ENCODE data around the gene SLC25A47. TPM values are rescaled to one million over a fixed set of nuclear protein-coding genes. Genes with fewer than 3 reads are reported as not detected.

Gene SLC25A47
- total RNA-seq, 1 experiment from 2014 or later = not detected

GRCh38 chr14:100321473-100322137, 1.5 kb upstream of the SLC25A47 start:
- intact Hi-C loops (cut with micrococcal nuclease) = no loop called here
- no peak overlapping the region for H3K4me3 Mint-ChIP-seq (ENCODE audit: unreplicated experiment)
- H3K27me3 Mint-ChIP-seq (ENCODE audit: insufficient read depth, unreplicated experiment) = no peaks in the 10 kb centered on the region
- peaks cover 7% of the 10 kb centered on the region for H3K36me3 Mint-ChIP-seq (ENCODE audit: insufficient read depth, unreplicated experiment)
- H3K27ac Mint-ChIP-seq (ENCODE audit: low read depth, unreplicated experiment) = no peak overlapping the region
- CTCF ChIA-PET = no interaction called here
- H3K4me1 Mint-ChIP-seq (ENCODE audit: insufficient read depth, unreplicated experiment) = peaks cover 8% of the 10 kb centered on the region
- TF ChIP-seq CTCF (IDR thresholded peaks at IDR 0.05; ENCODE audit: unreplicated experiment) = no peak
- no peak for DNase-seq (ENCODE audit: unreplicated experiment)
- POLR2A ChIA-PET = no interaction called here
- no peaks in the 10 kb centered on the region for H3K9me3 Mint-ChIP-seq (ENCODE audit: unreplicated experiment)
- no TSS peak for BruUV-seq (replicated peaks)

GRCh38 chr14:100322138-100322957, 791 bp upstream of the SLC25A47 start:
- Mint-ChIP-seq H3K36me3 (ENCODE audit: insufficient read depth, unreplicated experiment) (peaks cover 7% of the 10 kb centered on the region), H3K9me3 (ENCODE audit: unreplicated experiment) (no peaks in the 10 kb centered on the region), H3K4me3 (ENCODE audit: unreplicated experiment) (no peak overlapping the region), H3K4me1 (ENCODE audit: insufficient read depth, unreplicated experiment) (peaks cover 8% of the 10 kb centered on the region), H3K27ac (ENCODE audit: low read depth, unreplicated experiment) (no peak overlapping the region), H3K27me3 (ENCODE audit: insufficient read depth, unreplicated experiment) (no peaks in the 10 kb centered on the region)
- no peak for DNase-seq (ENCODE audit: unreplicated experiment)
- TF ChIP-seq CTCF (IDR thresholded peaks at IDR 0.05; ENCODE audit: unreplicated experiment) = no peak
- no TSS peak for BruUV-seq (replicated peaks)
- intact Hi-C loops (cut with micrococcal nuclease) = no loop called here
- ChIA-PET POLR2A (interaction anchor here (0.6 to 1.2 kb wide), 2 partner anchors 13 to 19 kb away, joined by 3 read pairs; no protein-coding TSS in a partner anchor), CTCF (interaction anchor here (0.6 kb wide), 2 partner anchors 45 to 63 kb away, joined by 3 to 4 read pairs; no protein-coding TSS in a partner anchor)

GRCh38 chr14:100323942-100324307, 786 bp downstream of the SLC25A47 start:
- ChIA-PET CTCF (no interaction called here), POLR2A (no interaction called here)
- H3K27ac Mint-ChIP-seq (ENCODE audit: low read depth, unreplicated experiment) = no peak overlapping the region
- intact Hi-C loops (cut with micrococcal nuclease) = no loop called here
- DNase-seq (ENCODE audit: unreplicated experiment) = no peak
- peaks cover 8% of the 10 kb centered on the region for H3K4me1 Mint-ChIP-seq (ENCODE audit: insufficient read depth, unreplicated experiment)
- H3K4me3 Mint-ChIP-seq (ENCODE audit: unreplicated experiment) = no peak overlapping the region
- BruUV-seq (replicated peaks) = no TSS peak
- no peak for TF ChIP-seq CTCF (IDR thresholded peaks at IDR 0.05; ENCODE audit: unreplicated experiment)
- no peaks in the 10 kb centered on the region for H3K27me3 Mint-ChIP-seq (ENCODE audit: insufficient read depth, unreplicated experiment)
- peaks cover 7% of the 10 kb centered on the region for H3K36me3 Mint-ChIP-seq (ENCODE audit: insufficient read depth, unreplicated experiment)
- H3K9me3 Mint-ChIP-seq (ENCODE audit: unreplicated experiment) = no peaks in the 10 kb centered on the region

- CTCF ChIA-PET = no interaction called here
- Mint-ChIP-seq H3K27ac (ENCODE audit: low read depth, unreplicated experiment) (no peak overlapping the region), H3K27me3 (ENCODE audit: insufficient read depth, unreplicated experiment) (no peaks in the 10 kb centered on the region), H3K4me1 (ENCODE audit: insufficient read depth, unreplicated experiment) (peaks cover 7% of the 10 kb centered on the region), H3K4me3 (ENCODE audit: unreplicated experiment) (no peak overlapping the region), H3K36me3 (ENCODE audit: insufficient read depth, unreplicated experiment) (peaks cover 7% of the 10 kb centered on the region), H3K9me3 (ENCODE audit: unreplicated experiment) (no peaks in the 10 kb centered on the region)
- no peak for DNase-seq (ENCODE audit: unreplicated experiment)
- BruUV-seq (replicated peaks) = no TSS peak
- no peak for TF ChIP-seq CTCF (IDR thresholded peaks at IDR 0.05; ENCODE audit: unreplicated experiment)
- POLR2A ChIA-PET = no interaction called here
- intact Hi-C loops (cut with micrococcal nuclease) = no loop called here
These were observed 2.1 kb downstream of the SLC25A47 start for GRCh38 chr14:100325231-100325632.

Data from MCF 10A (cell line).